Activated naive CD8-positive, alpha-beta T cell treated with anti-CD3 and anti-CD28 coated beads, Interleukin-2, amount 10 ng/mL, durations not matched to agents 7 days and 5 days (primary cell): ENCODE data around the gene FAM221B. TPM values are rescaled to one million over a fixed set of nuclear protein-coding genes. Genes with fewer than 3 reads are reported as not detected.

Experiments
- ATAC-seq: fragments of 150-1000 bp; cut with Tn5 transposase; one replicate; pipeline ENCODE4 v1.10.0; 2021; ENCODE audit warnings: low read depth, moderate library complexity
- POLR2A ChIA-PET: fragments of 350-600 bp; sonication (Branson Sonifier 250); formaldehyde crosslinking; loops from one replicate; lab custom pipeline; 2021; ENCODE audit warnings: antibody characterized with exemption; lab: Charles Lee
- DNase-seq: peaks from one replicate; pipeline ENCODE4 v3.0.0; 2021
- H3K27ac Mint-ChIP-seq: one replicate; pipeline ENCODE4 v1.8.0; 2022; ENCODE audit warnings: mild to moderate bottlenecking, mixed read lengths
- H3K27me3 Mint-ChIP-seq: one replicate; pipeline ENCODE4 v1.8.0; 2022; ENCODE audit warnings: mild to moderate bottlenecking, moderate library complexity, mixed read lengths
- H3K36me3 Mint-ChIP-seq: one replicate; pipeline ENCODE4 v1.8.0; 2021; ENCODE audit warnings: mild to moderate bottlenecking, mixed read lengths
- H3K4me1 Mint-ChIP-seq: one replicate; pipeline ENCODE4 v1.8.0; 2021; ENCODE audit warnings: mixed read lengths
- H3K4me3 Mint-ChIP-seq: one replicate; pipeline ENCODE4 v1.8.0; 2022; ENCODE audit warnings: mild to moderate bottlenecking, moderate library complexity, mixed read lengths
- H3K9me3 Mint-ChIP-seq: one replicate; pipeline ENCODE4 v1.8.0; 2021; ENCODE audit warnings: mixed read lengths
- total RNA-seq, 2 experiments: library from RNA; stranded (reverse); gene quantifications; one replicate each; pipeline ENCODE4 v1.2.3, GENCODE V29; 2021

The FAM221B gene
- total RNA-seq, 2 experiments from 2014 or later = not detected

GRCh38 chr9:35858458-35858857 is 29.9 kb upstream of the FAM221B start:
- POLR2A ChIA-PET = interaction anchor here (0.6 to 0.7 kb wide), 2 partner anchors 52 to 97 kb away, joined by 3 read pairs; no protein-coding TSS in a partner anchor

GRCh38 chr9:35856882-35857281 is 28.4 kb upstream of the FAM221B start:
- ATAC-seq (no peak), DNase-seq (no peak)
- Mint-ChIP-seq H3K4me3 (no peak overlapping the region), H3K9me3 (no peaks in the 10 kb centered on the region), H3K36me3 (no peaks in the 10 kb centered on the region), H3K27me3 (peaks cover 9% of the 10 kb centered on the region), H3K27ac (no peak overlapping the region), H3K4me1 (no peaks in the 10 kb centered on the region)
- POLR2A ChIA-PET = no interaction called here

More at GRCh38 chr9:35858458-35858857, 29.9 kb upstream of the FAM221B start:
- no peaks in the 10 kb centered on the region for H3K36me3 Mint-ChIP-seq
- H3K4me1 Mint-ChIP-seq = no peaks in the 10 kb centered on the region
- peaks cover 14% of the 10 kb centered on the region for H3K27me3 Mint-ChIP-seq
- no peak overlapping the region for H3K27ac Mint-ChIP-seq
- DNase-seq (no peak), ATAC-seq (no peak)
- H3K9me3 Mint-ChIP-seq = no peaks in the 10 kb centered on the region
- no peak overlapping the region for H3K4me3 Mint-ChIP-seq

GRCh38 chr9:35856206-35856605 is 27.7 kb upstream of the FAM221B start:
- no peaks in the 10 kb centered on the region for H3K9me3 Mint-ChIP-seq
- POLR2A ChIA-PET = no interaction called here
- DNase-seq (no peak), ATAC-seq (no peak)
- H3K27ac Mint-ChIP-seq = no peak overlapping the region
- no peak overlapping the region for H3K4me3 Mint-ChIP-seq
- no peaks in the 10 kb centered on the region for H3K36me3 Mint-ChIP-seq
- H3K4me1 Mint-ChIP-seq = no peaks in the 10 kb centered on the region
- H3K27me3 Mint-ChIP-seq = peaks cover 3% of the 10 kb centered on the region

- no peak for DNase-seq
- ATAC-seq = no peak
- H3K27me3 Mint-ChIP-seq = peaks cover 3% of the 10 kb centered on the region
- no peaks in the 10 kb centered on the region for H3K36me3 Mint-ChIP-seq
- POLR2A ChIA-PET = no interaction called here
- no peak overlapping the region for H3K27ac Mint-ChIP-seq
- H3K4me3 Mint-ChIP-seq = no peak overlapping the region
- no peaks in the 10 kb centered on the region for H3K4me1 Mint-ChIP-seq
- H3K9me3 Mint-ChIP-seq = no peaks in the 10 kb centered on the region
Observed at GRCh38 chr9:35854091-35854762, 25.7 kb upstream of the FAM221B start.

GRCh38 chr9:35852876-35853865 is 24.6 kb upstream of the FAM221B start:
- Mint-ChIP-seq H3K4me1 (peaks cover 3% of the 10 kb centered on the region), H3K4me3 (no peak overlapping the region), H3K36me3 (no peaks in the 10 kb centered on the region), H3K27ac (no peak overlapping the region), H3K9me3 (no peaks in the 10 kb centered on the region), H3K27me3 (peaks cover 3% of the 10 kb centered on the region)
- DNase-seq (no peak), ATAC-seq (no peak)
- POLR2A ChIA-PET = no interaction called here

- H3K27me3 Mint-ChIP-seq = peaks cover 3% of the 10 kb centered on the region
- H3K9me3 Mint-ChIP-seq = no peaks in the 10 kb centered on the region
- no peak overlapping the region for H3K4me3 Mint-ChIP-seq
- POLR2A ChIA-PET = no interaction called here
- H3K27ac Mint-ChIP-seq = no peak overlapping the region
- DNase-seq (no peak), ATAC-seq (no peak)
- no peaks in the 10 kb centered on the region for H3K36me3 Mint-ChIP-seq
- peaks cover 5% of the 10 kb centered on the region for H3K4me1 Mint-ChIP-seq
Observed at GRCh38 chr9:35852267-35852815, 23.8 kb upstream of the FAM221B start.

- no peaks in the 10 kb centered on the region for H3K9me3 Mint-ChIP-seq
- peaks cover 3% of the 10 kb centered on the region for H3K27me3 Mint-ChIP-seq
- peaks cover 2% of the 10 kb centered on the region for H3K36me3 Mint-ChIP-seq
- peak overlapping the region; percentile 35 for H3K27ac Mint-ChIP-seq
- POLR2A ChIA-PET = no interaction called here
- ATAC-seq = peak; percentile 49
- H3K4me1 Mint-ChIP-seq = peaks cover 25% of the 10 kb centered on the region
- DNase-seq = no peak
- peak overlapping the region; percentile 1 for H3K4me3 Mint-ChIP-seq
Observed at GRCh38 chr9:35847792-35848572, 19.4 kb upstream of the FAM221B start.

GRCh38 chr9:35845824-35846771 is 17.6 kb upstream of the FAM221B start:
- POLR2A ChIA-PET = interaction anchor here (0.6 to 0.9 kb wide), 2 partner anchors 12 to 17 kb away, joined by 3 to 6 read pairs; partner anchors contain the start of genes FAM221B and TMEM8B
- Mint-ChIP-seq H3K9me3 (no peaks in the 10 kb centered on the region), H3K4me3 (peak overlapping the region; percentile 9), H3K27ac (no peak overlapping the region), H3K4me1 (peaks cover 26% of the 10 kb centered on the region), H3K27me3 (peaks cover 3% of the 10 kb centered on the region), H3K36me3 (peaks cover 2% of the 10 kb centered on the region)
- ATAC-seq (no peak), DNase-seq (no peak)

- no peaks in the 10 kb centered on the region for H3K9me3 Mint-ChIP-seq
- peaks cover 2% of the 10 kb centered on the region for H3K36me3 Mint-ChIP-seq
- H3K27me3 Mint-ChIP-seq = no peaks in the 10 kb centered on the region
- peak overlapping the region; percentile 30 for H3K27ac Mint-ChIP-seq
- H3K4me3 Mint-ChIP-seq = peak overlapping the region; percentile 19
- POLR2A ChIA-PET = interaction anchor here (0.9 kb wide), 1 partner anchor 13 kb away, joined by 3 read pairs; no protein-coding TSS in a partner anchor
- no peak for DNase-seq
- ATAC-seq = peak; percentile 75
- peaks cover 26% of the 10 kb centered on the region for H3K4me1 Mint-ChIP-seq
Observed at GRCh38 chr9:35844628-35845270, 16.2 kb upstream of the FAM221B start.

GRCh38 chr9:35842795-35843194 is 14.3 kb upstream of the FAM221B start:
- H3K4me3 Mint-ChIP-seq = no peak overlapping the region
- ATAC-seq = no peak
- POLR2A ChIA-PET = no interaction called here
- H3K4me1 Mint-ChIP-seq = peaks cover 21% of the 10 kb centered on the region
- H3K36me3 Mint-ChIP-seq = peaks cover 2% of the 10 kb centered on the region
- H3K9me3 Mint-ChIP-seq = no peaks in the 10 kb centered on the region
- no peak for DNase-seq
- H3K27me3 Mint-ChIP-seq = peaks cover 2% of the 10 kb centered on the region
- no peak overlapping the region for H3K27ac Mint-ChIP-seq

- ATAC-seq = no peak
- DNase-seq = no peak
- no peak overlapping the region for H3K4me3 Mint-ChIP-seq
- no peaks in the 10 kb centered on the region for H3K9me3 Mint-ChIP-seq
- peaks cover 2% of the 10 kb centered on the region for H3K27me3 Mint-ChIP-seq
- POLR2A ChIA-PET = no interaction called here
- H3K36me3 Mint-ChIP-seq = peaks cover 2% of the 10 kb centered on the region
- H3K27ac Mint-ChIP-seq = peak overlapping the region; percentile 48
- peaks cover 21% of the 10 kb centered on the region for H3K4me1 Mint-ChIP-seq
Observed at GRCh38 chr9:35842020-35842745, 13.7 kb upstream of the FAM221B start.
